NCI-H2196 (cell line): ENCODE results near the gene MEOX1.

Source experiments
- DNase-seq: peaks from one replicate; lab custom pipeline; 2025; ENCODE audit not compliant: unreplicated experiment; lab: John Stamatoyannopoulos, UW

Gene MEOX1

DNA sequence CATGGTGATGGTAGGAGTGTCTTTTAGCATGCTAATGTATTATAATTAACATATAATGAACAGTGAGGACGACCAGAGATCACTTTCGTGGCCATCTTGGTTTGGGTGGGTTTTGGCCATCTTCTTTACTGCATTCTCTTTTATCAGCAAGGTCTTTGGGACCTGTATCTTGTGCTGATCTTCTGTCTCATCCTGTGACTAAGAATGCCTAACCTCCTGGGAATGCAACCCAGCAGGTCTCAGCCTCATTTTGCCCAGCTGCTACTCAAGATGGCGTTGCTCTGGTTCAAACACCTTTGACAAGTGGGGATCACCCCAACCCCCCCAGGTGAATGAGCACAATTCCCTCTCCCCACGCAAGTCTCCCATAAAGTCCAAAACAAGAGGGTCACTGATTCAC lies 66.3 kb downstream of the MEOX1 start:
- no peak for DNase-seq

DNA sequence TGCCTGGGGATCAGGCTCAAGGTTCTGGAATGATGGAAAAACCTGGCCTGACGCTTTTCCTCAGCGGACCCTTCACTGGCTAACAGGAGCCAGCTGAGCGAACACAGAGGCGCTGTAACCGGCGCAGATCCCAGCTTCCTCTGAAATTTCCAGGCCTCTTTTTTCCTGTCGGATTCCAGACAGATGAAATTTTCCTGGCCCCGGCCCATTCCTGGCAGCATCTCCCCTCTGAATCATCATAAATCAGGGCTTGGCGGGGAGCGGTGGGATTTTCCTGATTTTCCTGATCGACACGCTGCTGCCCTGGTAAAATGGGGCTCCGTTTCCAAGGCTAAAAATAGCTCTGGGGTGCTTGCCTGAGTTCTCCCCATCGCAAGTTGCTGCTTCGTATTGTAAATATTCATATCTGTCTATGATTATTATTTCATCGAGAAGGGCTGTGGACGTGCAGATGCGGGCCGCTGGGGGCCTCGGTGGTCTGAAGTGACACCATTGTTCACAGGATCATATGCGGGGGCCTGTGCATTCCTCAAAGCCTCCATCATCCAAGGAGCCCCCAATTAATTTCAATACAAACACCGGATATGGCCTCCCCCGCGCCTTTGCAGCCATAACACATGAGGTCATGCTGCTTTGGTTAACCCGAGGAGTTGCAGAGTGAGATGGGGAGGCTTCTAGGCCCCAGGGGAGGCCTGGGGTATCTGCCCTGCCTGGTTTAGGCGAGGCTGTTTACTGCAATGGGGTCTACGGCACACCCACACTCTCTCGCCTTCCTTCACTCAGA lies 69.8 kb downstream of the MEOX1 start:
- no peak for DNase-seq

DNA sequence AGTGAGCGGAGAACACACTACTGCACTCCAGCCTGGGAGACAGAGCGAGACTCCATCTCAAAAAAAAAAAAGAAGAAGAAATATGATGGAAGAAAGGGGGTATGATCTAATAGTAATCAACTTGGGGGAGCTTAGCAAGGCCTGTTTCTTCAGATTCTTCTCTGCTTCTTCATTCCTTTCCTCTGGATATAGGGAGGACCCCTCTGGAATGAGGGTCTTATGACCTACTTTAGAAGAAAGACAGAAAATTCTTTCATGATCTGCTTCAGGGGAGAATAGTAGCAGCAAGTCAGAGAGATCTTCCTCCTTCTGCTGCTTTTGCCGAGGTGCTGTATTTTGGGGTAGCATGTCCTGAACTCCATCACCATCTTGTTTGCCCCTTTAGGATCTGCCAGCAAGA lies 70.7 kb downstream of the MEOX1 start:
- DNase-seq: no peak
